ENCODE results near the gene SMIM35.

SMIM35 gene

DNA sequence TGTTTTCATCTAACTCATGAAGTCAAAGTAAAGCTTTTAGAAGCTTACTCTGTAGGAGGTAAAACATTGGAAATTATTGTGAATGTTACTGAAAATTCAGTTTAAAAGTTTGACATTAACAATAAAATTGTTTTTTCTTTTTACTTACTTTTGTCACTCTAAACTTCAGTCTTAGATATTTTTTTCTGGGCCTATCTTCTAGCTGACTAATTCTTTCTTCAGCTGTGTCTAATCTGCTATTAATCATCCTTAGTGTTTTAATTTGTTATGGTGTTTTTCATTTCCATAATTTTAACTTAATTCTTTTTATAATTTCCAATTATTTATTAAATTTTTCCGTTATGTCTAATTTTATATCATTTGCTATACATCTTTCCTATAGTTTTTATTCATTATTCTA lies 65.6 kb downstream of the SMIM35 start:
- H3K4me1 ChIP-seq (ENCODE audit: control insufficient read depth, insufficient read depth, low read length): no peaks in the 10 kb centered on the region
- H3K9ac ChIP-seq (ENCODE audit: low read length): no peak overlapping the region
- no peaks in the 10 kb centered on the region for H3K36me3 ChIP-seq (ENCODE audit: control insufficient read depth, insufficient read depth, low read length)
- H3K9me3 ChIP-seq (ENCODE audit: control insufficient read depth, low read length): no peaks in the 10 kb centered on the region
- no peaks in the 10 kb centered on the region for H3K27me3 ChIP-seq (ENCODE audit: control insufficient read depth, insufficient read depth, low read length)
- no peak overlapping the region for H3K4me3 ChIP-seq (ENCODE audit: low read length)

DNA sequence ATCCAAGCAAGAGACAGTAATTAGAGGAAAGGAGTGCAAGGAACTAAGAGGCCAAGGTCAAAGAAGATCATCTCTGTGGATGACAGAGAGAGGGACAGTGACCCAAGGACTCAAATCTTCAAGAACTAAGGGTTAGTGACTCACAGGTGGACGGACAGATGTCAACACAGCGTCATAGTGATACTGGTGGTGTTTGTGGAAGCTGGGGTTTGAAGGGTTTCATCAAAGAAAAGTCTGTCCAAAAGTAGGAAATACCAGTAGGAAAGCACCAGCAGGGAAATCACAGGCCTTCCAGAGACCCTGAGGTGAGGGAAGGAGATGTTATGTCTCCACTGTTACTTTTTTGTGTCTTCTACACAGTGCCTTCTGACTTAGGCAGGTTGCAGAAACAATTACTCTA lies 68.4 kb downstream of the SMIM35 start:
- Histone ChIP-seq H3K9me3 (ENCODE audit: control insufficient read depth, low read length) (no peaks in the 10 kb centered on the region), H3K9ac (ENCODE audit: low read length) (no peak overlapping the region), H3K4me1 (ENCODE audit: control insufficient read depth, insufficient read depth, low read length) (no peaks in the 10 kb centered on the region), H3K36me3 (ENCODE audit: control insufficient read depth, insufficient read depth, low read length) (no peaks in the 10 kb centered on the region), H3K27me3 (ENCODE audit: control insufficient read depth, insufficient read depth, low read length) (peaks cover 6% of the 10 kb centered on the region), H3K4me3 (ENCODE audit: low read length) (no peak overlapping the region)

DNA sequence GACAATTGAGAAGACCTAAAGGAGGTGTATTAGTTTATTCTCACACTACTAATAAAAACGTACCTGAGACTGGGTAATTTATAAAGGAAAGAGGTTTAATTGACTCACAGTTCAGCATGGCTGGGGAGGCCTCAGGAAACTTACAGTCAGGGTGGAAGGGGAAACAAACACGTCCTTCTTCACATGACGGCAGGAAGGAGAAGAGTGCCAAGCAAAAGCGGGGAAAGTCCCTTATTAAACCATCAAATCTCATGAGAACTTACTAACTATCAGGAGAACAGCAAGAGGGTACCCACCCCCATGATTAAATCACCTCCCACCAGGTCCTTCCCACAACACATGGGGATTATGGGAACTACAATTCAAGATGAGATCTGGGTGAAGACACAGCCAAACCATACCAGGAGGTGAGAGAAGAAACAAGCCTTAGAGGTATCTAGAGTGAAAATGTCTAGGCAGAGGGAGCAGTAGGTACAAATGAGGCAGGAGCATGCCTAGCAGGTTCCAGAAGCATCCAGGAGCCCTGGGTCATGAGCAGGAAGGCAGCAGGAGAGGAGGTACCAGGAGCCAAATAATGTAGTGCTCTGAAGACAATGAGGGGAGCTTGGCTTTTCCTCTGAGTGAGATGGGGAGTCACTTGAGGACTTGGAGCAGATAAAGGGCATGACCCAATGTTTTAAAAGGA lies 69.0 kb downstream of the SMIM35 start:
- no peak overlapping the region for H3K4me3 ChIP-seq (ENCODE audit: low read length)
- H3K27me3 ChIP-seq (ENCODE audit: control insufficient read depth, insufficient read depth, low read length): peaks cover 6% of the 10 kb centered on the region
- H3K9me3 ChIP-seq (ENCODE audit: control insufficient read depth, low read length): no peaks in the 10 kb centered on the region
- peaks cover 4% of the 10 kb centered on the region for H3K4me1 ChIP-seq (ENCODE audit: control insufficient read depth, insufficient read depth, low read length)
- no peak overlapping the region for H3K9ac ChIP-seq (ENCODE audit: low read length)
- no peaks in the 10 kb centered on the region for H3K36me3 ChIP-seq (ENCODE audit: control insufficient read depth, insufficient read depth, low read length)

- no peak overlapping the region for H3K9ac ChIP-seq (ENCODE audit: low read length)
- no peak overlapping the region for H3K4me3 ChIP-seq (ENCODE audit: low read length)
- H3K9me3 ChIP-seq (ENCODE audit: control insufficient read depth, low read length): no peaks in the 10 kb centered on the region
- no peaks in the 10 kb centered on the region for H3K36me3 ChIP-seq (ENCODE audit: control insufficient read depth, insufficient read depth, low read length)
- H3K4me1 ChIP-seq (ENCODE audit: control insufficient read depth, insufficient read depth, low read length): peaks cover 9% of the 10 kb centered on the region
- H3K27me3 ChIP-seq (ENCODE audit: control insufficient read depth, insufficient read depth, low read length): peaks cover 6% of the 10 kb centered on the region
These were observed 69.7 kb downstream of the SMIM35 start for GRCh38 chr11:118017111-118017510.

DNA sequence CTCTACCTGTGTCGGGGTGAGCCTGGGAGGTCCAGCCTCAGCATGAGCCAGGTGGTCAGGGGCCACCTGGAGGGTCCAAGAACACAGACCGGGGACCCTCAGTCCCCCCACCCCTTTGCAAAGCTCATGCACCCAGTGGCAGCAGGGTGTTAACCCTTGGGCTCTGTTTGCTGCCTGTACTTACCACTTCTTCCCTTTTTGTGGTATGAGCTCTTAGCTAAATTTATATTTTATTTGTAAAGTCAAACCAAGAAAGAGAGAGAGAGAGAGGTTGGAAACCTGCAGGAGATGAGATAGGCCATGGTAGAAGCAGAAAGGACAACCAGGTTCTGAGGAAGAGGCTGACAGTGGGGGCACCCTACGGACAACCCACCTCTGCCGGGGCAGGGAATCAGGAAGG lies 70.7 kb downstream of the SMIM35 start:
- Histone ChIP-seq H3K27me3 (ENCODE audit: control insufficient read depth, insufficient read depth, low read length) (peaks cover 6% of the 10 kb centered on the region), H3K4me3 (ENCODE audit: low read length) (no peak overlapping the region), H3K9me3 (ENCODE audit: control insufficient read depth, low read length) (no peaks in the 10 kb centered on the region), H3K36me3 (ENCODE audit: control insufficient read depth, insufficient read depth, low read length) (no peaks in the 10 kb centered on the region), H3K4me1 (ENCODE audit: control insufficient read depth, insufficient read depth, low read length) (peaks cover 12% of the 10 kb centered on the region), H3K9ac (ENCODE audit: low read length) (no peak overlapping the region)

- Histone ChIP-seq H3K36me3 (ENCODE audit: control insufficient read depth, insufficient read depth, low read length) (no peaks in the 10 kb centered on the region), H3K9ac (ENCODE audit: low read length) (no peak overlapping the region), H3K4me1 (ENCODE audit: control insufficient read depth, insufficient read depth, low read length) (peaks cover 12% of the 10 kb centered on the region), H3K9me3 (ENCODE audit: control insufficient read depth, low read length) (no peaks in the 10 kb centered on the region), H3K27me3 (ENCODE audit: control insufficient read depth, insufficient read depth, low read length) (peaks cover 9% of the 10 kb centered on the region), H3K4me3 (ENCODE audit: low read length) (no peak overlapping the region)
These were observed 71.3 kb downstream of the SMIM35 start for GRCh38 chr11:118015385-118015841.

DNA sequence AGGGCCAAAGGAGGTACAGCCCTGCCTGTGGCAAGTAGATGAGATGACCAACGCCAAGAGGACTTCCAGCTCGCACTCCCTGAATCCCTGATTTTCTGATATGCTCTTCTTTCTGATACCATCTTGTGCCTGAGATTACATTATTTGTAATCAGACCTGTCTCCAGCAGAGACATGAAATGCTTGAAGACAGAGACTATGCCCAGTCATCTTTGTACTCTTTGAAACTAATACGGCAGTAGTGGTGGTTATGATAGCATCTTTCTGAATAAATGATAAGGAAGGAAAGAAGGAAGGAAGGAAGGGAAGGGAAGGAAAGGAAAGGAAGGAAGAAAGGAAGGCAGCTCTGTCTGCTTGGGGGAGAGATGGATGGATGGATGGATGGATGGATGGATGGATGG lies 72.7 kb downstream of the SMIM35 start:
- Histone ChIP-seq H3K9me3 (ENCODE audit: control insufficient read depth, low read length) (no peaks in the 10 kb centered on the region), H3K4me3 (ENCODE audit: low read length) (no peak overlapping the region), H3K36me3 (ENCODE audit: control insufficient read depth, insufficient read depth, low read length) (no peaks in the 10 kb centered on the region), H3K9ac (ENCODE audit: low read length) (no peak overlapping the region), H3K27me3 (ENCODE audit: control insufficient read depth, insufficient read depth, low read length) (peaks cover 9% of the 10 kb centered on the region), H3K4me1 (ENCODE audit: control insufficient read depth, insufficient read depth, low read length) (peaks cover 12% of the 10 kb centered on the region)

- H3K4me1 ChIP-seq (ENCODE audit: control insufficient read depth, insufficient read depth, low read length): peaks cover 12% of the 10 kb centered on the region
- H3K4me3 ChIP-seq (ENCODE audit: low read length): no peak overlapping the region
- H3K9me3 ChIP-seq (ENCODE audit: control insufficient read depth, low read length): no peaks in the 10 kb centered on the region
- no peaks in the 10 kb centered on the region for H3K36me3 ChIP-seq (ENCODE audit: control insufficient read depth, insufficient read depth, low read length)
- H3K9ac ChIP-seq (ENCODE audit: low read length): peak overlapping the region; percentile 8
- H3K27me3 ChIP-seq (ENCODE audit: control insufficient read depth, insufficient read depth, low read length): peaks cover 12% of the 10 kb centered on the region
These were observed 74.6 kb downstream of the SMIM35 start for GRCh38 chr11:118012083-118012669.

DNA sequence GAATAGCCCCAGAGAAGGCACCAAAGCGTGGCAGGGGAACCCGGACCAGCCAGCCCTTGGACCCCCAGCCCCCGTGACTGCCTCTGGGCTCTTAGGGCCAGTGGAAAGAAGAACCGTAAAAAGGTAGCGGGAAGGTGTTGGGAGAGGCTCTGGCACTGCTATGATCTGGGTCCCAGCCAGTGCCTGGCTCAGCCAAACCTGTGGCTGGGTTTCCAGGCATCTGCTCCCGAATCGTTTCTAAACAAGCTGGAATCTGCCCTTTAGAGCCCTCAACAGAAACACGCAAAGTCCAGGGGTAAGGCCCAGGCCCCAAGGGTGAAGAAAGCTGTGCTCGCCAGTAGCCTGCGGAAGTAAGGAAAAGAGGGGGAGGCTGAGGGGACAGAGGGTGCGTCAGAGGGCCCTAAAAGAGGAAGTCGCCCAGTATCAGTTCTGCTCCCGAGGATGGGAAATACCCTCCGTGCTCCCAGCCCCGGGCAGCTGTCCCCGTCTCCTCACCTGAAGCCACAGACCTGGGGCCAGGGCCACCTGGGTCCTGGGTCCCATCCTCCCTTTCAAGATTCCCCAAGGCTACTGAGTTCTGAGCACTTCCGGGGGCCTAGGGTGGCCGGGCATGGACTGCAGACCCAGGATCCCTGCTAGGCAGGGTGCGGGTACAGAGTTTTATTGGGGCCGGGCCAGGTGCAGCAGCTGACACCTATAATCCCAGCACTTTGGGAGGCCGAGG lies 75.9 kb downstream of the SMIM35 start:
- peaks cover 12% of the 10 kb centered on the region for H3K4me1 ChIP-seq (ENCODE audit: control insufficient read depth, insufficient read depth, low read length)
- peaks cover 11% of the 10 kb centered on the region for H3K27me3 ChIP-seq (ENCODE audit: control insufficient read depth, insufficient read depth, low read length)
- no peaks in the 10 kb centered on the region for H3K9me3 ChIP-seq (ENCODE audit: control insufficient read depth, low read length)
- H3K36me3 ChIP-seq (ENCODE audit: control insufficient read depth, insufficient read depth, low read length): no peaks in the 10 kb centered on the region
- no peak overlapping the region for H3K9ac ChIP-seq (ENCODE audit: low read length)
- H3K4me3 ChIP-seq (ENCODE audit: low read length): no peak overlapping the region

DNA sequence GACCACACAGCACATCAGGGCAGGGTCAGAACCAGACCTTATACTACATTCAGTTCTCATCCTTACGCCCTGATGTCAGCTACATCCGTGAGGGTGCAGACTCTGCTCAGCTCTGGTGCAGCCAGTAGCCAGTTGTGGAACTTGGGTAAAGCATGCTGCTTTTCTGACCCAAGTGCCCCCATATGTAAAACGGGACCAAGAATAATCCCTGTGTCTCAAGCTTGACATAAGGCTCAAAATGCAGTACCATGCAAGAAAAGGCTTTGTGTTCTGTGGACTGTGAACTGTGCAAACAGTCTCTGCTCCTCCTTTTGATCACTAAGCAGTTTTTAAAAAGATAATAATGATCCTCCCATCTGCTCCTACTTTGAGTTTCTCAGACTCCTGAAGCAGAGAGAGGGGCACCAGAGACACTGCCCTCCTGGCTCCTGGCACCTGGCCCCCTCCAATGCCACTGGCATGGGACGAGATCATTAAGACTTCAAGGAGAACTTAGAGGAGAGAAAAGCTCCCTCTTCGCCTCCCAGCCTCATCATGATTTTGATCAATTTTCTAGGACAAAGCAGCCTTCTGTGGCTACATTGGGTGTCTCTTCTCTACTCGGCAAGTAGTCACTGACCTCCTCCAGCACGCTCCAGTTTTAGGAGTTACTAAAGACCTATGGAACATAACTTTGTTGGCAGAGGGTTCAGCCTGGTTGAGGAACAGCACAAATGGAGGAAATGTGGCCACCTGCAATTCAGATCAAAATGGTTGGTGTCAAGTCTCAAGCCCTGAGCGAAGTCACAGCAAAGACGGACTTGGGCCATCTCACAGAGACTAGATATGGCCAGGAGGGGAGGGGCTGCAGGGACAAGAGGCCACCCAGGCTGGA lies 76.7 kb downstream of the SMIM35 start:
- H3K4me3 ChIP-seq (ENCODE audit: low read length): no peak overlapping the region
- peaks cover 12% of the 10 kb centered on the region for H3K4me1 ChIP-seq (ENCODE audit: control insufficient read depth, insufficient read depth, low read length)
- no peaks in the 10 kb centered on the region for H3K9me3 ChIP-seq (ENCODE audit: control insufficient read depth, low read length)
- no peak overlapping the region for H3K9ac ChIP-seq (ENCODE audit: low read length)
- peaks cover 6% of the 10 kb centered on the region for H3K27me3 ChIP-seq (ENCODE audit: control insufficient read depth, insufficient read depth, low read length)
- no peaks in the 10 kb centered on the region for H3K36me3 ChIP-seq (ENCODE audit: control insufficient read depth, insufficient read depth, low read length)

GRCh38 chr11:118008271-118008911 lies 78.4 kb downstream of the SMIM35 start:
- Histone ChIP-seq H3K9ac (ENCODE audit: low read length) (no peak overlapping the region), H3K4me1 (ENCODE audit: control insufficient read depth, insufficient read depth, low read length) (peaks cover 12% of the 10 kb centered on the region), H3K27me3 (ENCODE audit: control insufficient read depth, insufficient read depth, low read length) (peaks cover 6% of the 10 kb centered on the region)

More at GRCh38 chr11:118008271-118008911, 78.4 kb downstream of the SMIM35 start:
- H3K9me3 ChIP-seq (ENCODE audit: control insufficient read depth, low read length): no peaks in the 10 kb centered on the region
- no peak overlapping the region for H3K4me3 ChIP-seq (ENCODE audit: low read length)
- H3K36me3 ChIP-seq (ENCODE audit: control insufficient read depth, insufficient read depth, low read length): no peaks in the 10 kb centered on the region

All from mucosa of stomach (tissue), 1 donor.